Eye (tissue), 1 donor: ENCODE data around the gene RASGRF1.
A peak's percentile ranks its signal among the peaks of the same experiment; 100 is the strongest.
"Not testable (repeated sequence)": the region's sequence is repeated elsewhere in the genome, so short reads cannot be mapped to it uniquely, and the experiment has no call there.

Experiments
- DNase-seq: peaks from one replicate; pipeline ENCODE4 v3.0.0-alpha.2; 2015

RASGRF1 gene

DNA sequence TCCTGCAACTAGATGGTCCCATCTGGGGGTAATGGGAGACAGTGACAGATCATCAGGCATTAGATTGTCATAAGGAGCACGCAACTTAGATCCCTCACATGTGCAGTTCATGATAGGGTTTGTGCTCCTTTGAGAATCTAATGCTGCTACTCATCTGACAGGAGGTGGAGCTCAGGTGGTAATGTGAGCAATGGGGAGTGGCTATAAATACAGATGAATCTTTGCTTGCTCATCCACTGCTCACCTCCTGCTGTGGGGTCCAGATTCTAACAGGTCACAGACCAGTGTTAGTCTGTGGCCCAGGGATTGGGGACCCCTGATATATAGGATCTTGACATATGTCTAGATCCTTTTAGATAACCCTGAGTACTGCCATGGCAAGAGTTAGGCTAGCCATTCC, 52.7 kb downstream of the RASGRF1 start:
- no peak for DNase-seq

DNA sequence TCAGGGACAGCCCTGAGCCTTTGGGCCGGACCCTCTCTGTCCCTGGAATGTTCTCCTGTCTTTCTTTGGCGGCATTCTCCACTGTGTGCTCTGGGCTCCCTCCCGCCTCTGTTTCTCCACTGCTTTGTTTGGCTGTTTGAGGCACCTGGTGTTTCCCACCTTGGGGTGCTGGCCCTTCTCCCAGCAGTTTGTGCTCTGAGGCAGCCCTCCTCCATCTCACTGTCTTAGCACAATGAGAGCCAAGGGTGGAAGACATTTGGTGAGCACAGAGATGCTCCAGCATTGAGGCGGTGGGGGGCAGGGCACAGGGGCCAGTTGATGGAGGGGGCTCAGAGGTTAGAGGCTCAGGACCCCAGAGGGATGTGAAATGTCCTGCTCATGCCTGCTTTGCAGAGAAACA, 54.3 kb downstream of the RASGRF1 start:
- no peak for DNase-seq

DNA sequence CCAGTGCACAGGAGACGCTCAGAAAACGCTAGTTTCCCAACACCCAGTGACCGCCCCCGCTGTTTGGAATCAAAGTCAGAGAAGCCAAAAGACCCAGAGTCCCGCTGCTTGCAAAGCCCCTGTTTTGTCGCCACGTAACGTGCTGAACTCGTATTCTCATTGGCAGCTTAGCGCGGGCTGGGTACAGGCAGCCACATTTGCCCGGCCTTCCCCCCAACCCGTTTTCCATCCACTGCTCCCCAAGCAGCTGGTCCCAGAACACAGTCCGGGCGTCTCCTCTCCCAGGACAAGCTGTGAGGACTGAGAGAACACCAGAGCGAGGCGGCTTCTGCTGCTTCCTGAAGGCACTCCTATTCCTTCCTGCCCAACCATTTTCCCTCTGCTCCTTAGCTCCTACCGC, 54.8 kb downstream of the RASGRF1 start:
- DNase-seq: no peak

DNA sequence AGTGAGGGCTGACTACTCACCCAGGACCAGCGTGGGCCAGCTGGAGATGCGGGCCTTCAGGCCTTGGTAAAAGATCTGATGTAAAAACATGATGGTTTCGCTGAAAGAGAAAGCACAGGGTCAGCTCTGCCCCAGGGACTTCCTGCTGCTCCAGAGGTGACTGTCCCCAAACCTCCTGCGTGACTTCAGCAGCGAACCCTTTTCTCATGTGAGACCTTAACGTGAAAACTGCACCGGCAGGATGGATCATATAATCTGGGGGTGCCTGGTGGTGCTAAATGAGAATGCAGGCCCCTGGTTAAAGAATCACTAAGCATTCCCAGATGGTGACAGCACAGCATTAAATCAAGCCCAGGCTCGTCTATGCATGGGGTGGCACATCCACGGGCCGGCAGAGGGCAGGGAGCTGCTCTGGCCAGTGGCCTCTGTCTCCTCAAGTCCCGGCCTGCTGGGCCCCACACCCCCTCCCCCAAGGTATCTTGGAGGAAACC, 55.4 kb downstream of the RASGRF1 start:
- DNase-seq: peak; percentile 13

DNA sequence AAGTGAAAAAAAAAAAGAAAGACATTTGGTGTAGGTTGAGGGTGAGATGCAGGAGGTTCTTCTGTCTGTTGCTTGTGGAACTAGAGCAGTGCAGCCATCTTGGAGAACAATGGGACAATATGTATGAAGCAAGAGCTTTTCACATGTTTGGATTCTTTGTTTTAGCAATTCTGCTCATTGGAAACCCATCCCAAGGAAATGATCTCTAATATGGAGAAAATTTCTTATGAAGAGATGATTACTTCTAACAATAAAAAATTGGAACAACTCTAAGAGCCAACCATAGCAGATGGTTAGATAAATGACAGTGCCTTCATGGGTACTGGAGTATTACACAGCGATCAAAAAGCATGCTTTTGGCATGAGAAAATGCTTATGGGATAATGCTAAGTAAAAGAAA, 56.3 kb downstream of the RASGRF1 start:
- DNase-seq: no peak

DNA sequence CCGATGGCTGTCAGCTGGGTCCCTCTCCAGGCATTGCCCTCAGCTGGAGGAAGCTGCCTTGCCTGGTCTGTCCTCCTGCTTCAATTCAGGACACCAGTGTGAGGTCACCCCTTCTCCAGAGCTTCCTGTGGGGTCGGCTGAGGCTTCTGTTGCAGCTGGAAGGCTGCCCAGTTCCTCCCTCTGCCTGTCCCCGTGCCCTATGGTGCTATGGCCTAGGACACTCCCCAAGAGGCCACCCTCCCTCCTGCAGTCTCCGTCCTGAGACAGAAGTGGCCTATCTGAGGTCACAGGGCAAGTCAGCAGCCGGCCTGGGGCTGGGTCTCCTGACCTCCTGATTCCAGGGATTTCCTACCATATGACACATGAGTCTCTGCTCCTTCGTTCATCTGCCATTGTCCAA, 57.9 kb downstream of the RASGRF1 start:
- no peak for DNase-seq

- DNase-seq: no peak
These were observed 58.8 kb downstream of the RASGRF1 start for GRCh38 chr15:79031821-79032220.

DNA sequence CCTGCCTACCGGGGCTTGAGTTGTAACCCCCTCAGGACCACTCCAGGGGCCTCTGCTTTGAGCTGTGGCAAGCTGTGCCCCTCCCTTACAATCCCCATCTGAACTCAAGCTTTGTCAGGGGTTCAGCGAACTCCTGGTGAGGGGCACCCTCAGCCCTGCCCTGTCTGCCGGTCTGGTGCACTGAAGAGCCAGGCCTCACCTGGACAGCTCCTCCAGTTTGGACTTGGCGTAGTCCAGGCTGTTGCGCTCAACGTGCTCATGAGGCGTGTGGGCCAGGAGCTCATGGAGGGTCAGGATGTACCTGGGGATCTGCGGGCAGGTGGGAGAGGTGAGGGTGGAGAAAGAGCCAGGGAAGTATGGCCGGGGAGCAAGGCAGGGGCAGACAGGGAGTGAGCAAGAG, 59.4 kb downstream of the RASGRF1 start:
- no peak for DNase-seq

- peak; percentile 39 for DNase-seq
These were observed 60.1 kb downstream of the RASGRF1 start for GRCh38 chr15:79030470-79030869.

- peak; percentile 82 for DNase-seq
These were observed 62.1 kb downstream of the RASGRF1 start for GRCh38 chr15:79028411-79028964.

DNA sequence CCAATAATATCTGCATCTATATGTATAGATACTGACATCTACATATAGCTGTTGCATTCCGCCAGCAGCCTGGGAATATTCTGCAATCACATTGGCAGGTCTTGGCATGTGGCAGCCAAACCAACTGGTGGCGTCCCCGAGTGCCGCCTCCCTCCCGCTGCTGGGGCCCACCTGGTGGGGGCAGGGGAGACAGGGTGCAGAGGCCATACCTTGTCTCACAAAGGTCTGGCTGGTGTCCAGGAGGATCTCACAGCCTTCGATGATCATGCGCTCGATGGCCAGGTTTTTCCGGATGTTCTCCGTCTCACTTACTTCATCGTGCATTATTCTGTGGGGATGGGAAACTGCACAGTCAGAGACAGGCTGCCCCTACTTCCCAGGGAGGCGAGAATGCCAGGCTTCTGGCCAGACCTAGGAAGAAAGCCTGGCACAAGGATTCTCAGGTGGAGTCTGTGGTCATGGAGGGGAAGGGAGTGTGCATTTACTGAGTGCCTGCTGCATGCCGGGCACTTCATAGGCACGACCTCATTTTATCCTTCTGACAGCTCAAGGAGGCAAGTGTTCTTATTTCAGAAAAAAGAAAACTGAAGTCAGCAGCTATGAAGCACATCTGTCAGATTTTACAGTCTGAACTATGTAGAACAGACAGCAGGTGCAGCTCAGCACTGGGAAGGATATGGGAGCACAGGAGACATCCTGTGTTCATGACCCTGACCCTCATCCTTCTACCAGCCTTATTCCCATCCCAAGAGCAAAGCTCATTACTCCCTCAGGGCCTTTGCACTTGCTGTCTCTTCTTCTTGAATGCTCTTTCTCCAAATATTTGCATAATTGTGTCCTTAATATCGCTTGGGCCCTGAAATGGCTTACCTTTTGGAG, 62.8 kb downstream of the RASGRF1 start:
- DNase-seq: no peak

DNA sequence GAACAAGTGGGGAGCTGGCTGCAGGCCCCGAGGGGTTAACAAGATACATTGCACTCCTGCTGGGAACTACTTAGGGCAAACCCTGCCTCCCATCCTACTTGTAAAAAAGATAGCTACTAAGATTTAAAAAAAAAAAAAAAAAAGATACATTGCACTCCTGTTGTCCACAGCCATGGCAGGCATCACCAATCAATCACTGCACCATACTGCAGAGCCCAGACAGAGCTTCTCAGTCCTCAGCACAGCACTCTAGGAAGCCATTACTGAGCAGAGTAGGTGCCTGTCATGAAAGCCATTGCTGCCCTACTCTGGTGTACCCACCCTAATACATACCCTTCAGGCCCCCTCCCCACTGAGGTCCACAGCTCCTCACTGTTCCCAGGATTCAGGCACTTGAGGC, 64.8 kb downstream of the RASGRF1 start:
- no peak for DNase-seq

DNA sequence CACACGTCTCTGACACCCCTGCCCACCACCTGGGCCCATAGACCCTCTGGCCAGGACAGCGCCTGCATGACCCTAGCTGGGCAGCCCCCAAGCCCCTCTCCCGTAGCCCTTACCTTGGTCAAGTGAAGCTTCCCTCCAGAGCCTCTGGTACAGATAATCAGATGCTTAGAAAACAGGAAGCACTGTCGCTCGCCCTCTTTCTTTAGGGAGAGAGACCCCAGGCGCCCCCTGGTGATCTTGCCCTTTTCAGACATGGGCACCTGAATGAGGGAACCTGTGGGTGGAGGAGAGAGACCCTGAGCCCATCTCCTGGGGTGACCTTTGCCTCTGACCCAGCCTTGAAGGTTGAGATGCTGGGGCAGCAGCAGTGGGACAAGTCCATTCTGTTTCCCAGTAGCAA, 65.4 kb downstream of the RASGRF1 start:
- no peak for DNase-seq

- not testable (repeated sequence) for DNase-seq
These were observed 66.1 kb downstream of the RASGRF1 start for GRCh38 chr15:79024493-79024892.

- no peak for DNase-seq
These were observed 66.7 kb downstream of the RASGRF1 start for GRCh38 chr15:79023918-79024317.

GRCh38 chr15:79023546-79023890, 67.1 kb downstream of the RASGRF1 start:
- no peak for DNase-seq

GRCh38 chr15:79018960-79019359, 71.6 kb downstream of the RASGRF1 start:
- DNase-seq: no peak

DNA sequence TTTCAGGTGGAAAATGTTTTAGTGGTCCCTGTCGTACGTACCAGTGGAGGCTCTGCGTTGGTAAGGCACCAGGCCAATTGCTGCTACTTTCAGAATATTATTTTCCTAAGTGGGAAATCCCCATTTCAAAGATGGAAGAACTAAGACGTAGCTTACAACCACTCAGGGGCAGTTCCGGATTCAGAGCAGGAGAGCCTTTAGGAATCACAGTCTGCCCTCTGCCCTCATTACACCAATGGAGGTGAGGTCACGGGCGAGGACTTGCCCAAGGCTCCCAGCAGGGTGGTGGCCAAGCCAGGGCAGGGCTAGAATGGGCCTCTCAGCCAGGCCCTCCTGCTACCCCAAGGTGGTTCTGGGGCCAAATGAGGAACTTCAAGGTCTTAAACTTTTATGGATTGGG, 72.6 kb downstream of the RASGRF1 start:
- no peak for DNase-seq

- DNase-seq: no peak
These were observed 73.9 kb downstream of the RASGRF1 start for GRCh38 chr15:79016527-79017170.

GRCh38 chr15:79015416-79015815, 75.2 kb downstream of the RASGRF1 start:
- DNase-seq: no peak

DNA sequence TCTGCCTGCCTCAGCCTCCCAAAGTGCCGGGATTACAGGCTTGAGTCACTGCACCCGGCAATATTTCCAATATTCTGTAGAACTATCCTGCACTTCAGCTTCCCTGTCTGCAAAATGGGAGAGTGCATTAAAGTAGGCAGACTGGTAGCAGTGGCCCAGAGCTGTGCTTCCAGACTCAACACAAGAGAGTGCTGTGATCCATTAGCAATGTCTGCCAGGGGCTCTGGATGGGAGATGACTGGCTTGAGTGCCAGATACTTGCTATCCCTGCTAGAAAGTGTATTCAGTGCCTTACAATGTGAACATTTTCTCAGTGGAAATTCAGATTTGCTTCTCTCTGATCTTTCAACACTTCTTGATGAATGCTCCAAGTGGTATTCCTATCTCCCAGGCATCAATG, 80.3 kb downstream of the RASGRF1 start:
- DNase-seq: no peak

- DNase-seq: no peak
These were observed 81.2 kb downstream of the RASGRF1 start for GRCh38 chr15:79009379-79009778.

DNA sequence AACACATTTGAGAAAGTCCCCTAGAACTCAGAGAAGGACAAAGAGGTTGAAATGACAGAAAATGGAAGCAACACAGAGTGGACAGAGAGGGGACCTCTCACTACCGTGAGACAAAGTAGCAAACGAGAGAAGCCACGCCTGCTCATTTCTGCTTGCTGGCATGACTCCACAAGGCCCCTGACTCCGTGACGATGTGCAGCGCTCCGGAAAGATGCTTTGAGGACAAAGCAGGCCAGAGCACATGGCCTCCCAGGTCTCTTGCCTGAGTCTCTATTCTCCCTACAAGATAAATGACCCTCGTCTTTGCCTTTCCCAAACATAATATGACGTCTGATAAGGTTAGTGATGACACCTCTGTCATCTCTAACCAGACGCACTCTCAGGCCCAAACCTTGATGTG, 81.9 kb downstream of the RASGRF1 start:
- peak; percentile 78 for DNase-seq

DNA sequence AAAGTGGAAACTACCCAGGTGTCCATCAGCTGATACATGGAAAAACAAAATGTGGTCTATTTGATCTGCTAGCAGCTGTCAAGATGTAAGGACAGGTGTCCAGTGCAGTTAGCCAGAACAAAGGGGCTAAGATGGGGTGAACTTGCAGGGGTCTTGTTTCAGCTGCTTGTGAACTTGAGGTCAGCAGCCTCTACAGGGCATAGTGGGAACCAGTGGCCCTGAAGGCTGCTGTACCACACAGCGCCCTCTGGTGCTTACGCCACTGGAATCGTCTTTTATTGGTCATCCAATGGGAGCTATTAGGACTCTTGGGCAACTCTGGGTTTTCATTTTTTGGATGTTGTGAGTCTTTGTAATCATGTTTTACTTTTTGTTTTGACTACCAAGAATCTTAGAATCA, 83.5 kb downstream of the RASGRF1 start:
- peak; percentile 63 for DNase-seq
